Small intestine (tissue), 7 donors: Measurements from ENCODE around the gene FHIP1A. TPM values are rescaled to one million over a fixed set of nuclear protein-coding genes. Genes with fewer than 3 reads are reported as not detected.

ENCODE experiments used
- DNase-seq, 2 donors: peaks; one replicate each; pipeline versions ENCODE4 v3.0.0 to v3.0.0-alpha.2; 2013
- FAIRE-seq: peaks from 2 replicates; lab custom pipeline; 2012; peaks lifted over from hg19 to GRCh38; lab: Jason Lieb, UNC
- H3K27ac ChIP-seq, 3 donors: one replicate each; pipeline ENCODE4 v1.5.1; 2013; ENCODE audit warnings: low read length in 2 of 3, mild to moderate bottlenecking in 2 of 3, control low read depth in 1 of 3, inconsistent platforms in 1 of 3, low read depth in 1 of 3, moderate library complexity in 1 of 3
- H3K27me3 ChIP-seq, 3 donors: one replicate each; pipeline ENCODE4 v1.6.1; 2013; ENCODE audit warnings: low read length in 3 of 3, inconsistent platforms in 1 of 3; ENCODE audit not compliant: control insufficient read depth in 3 of 3, insufficient read depth in 3 of 3
- H3K36me3 ChIP-seq, 3 donors: one replicate each; pipeline ENCODE4 v1.6.1; 2013; ENCODE audit warnings: low read length in 3 of 3, inconsistent platforms in 1 of 3, low read depth in 1 of 3, mild to moderate bottlenecking in 1 of 3, moderate library complexity in 1 of 3; ENCODE audit not compliant: control insufficient read depth in 3 of 3, insufficient read depth in 2 of 3
- H3K4me1 ChIP-seq, 3 donors: one replicate each; pipeline ENCODE4 v1.6.1; 2013; ENCODE audit warnings: low read length in 2 of 3, inconsistent platforms in 1 of 3, low read depth in 1 of 3, mild to moderate bottlenecking in 1 of 3, moderate library complexity in 1 of 3; ENCODE audit not compliant: control insufficient read depth in 3 of 3, insufficient read depth in 2 of 3
- H3K4me3 ChIP-seq, 3 donors: one replicate each; pipeline ENCODE4 v1.5.1; 2013; ENCODE audit warnings: low read length in 3 of 3, control low read depth in 1 of 3, inconsistent platforms in 1 of 3, low read depth in 1 of 3, mild to moderate bottlenecking in 1 of 3, moderate library complexity in 1 of 3
- H3K9me3 ChIP-seq, 2 donors: one replicate each; pipeline ENCODE4 v1.6.1; 2013; ENCODE audit warnings: low read depth in 1 of 2, low read length in 1 of 2; ENCODE audit not compliant: control insufficient read depth in 2 of 2, insufficient read depth in 1 of 2
- WGBS, 3 donors: extraction: QIAGEN DNeasy Blood & Tissue Kit; methylation state at CpG; one replicate each; pipeline ENCODE4 v1.1.7; 2013; 5-methylcytosine and 5-hydroxymethylcytosine counted together
- polyA plus RNA-seq, 4 donors: library from polyadenylated mRNA; stranded (reverse) in 3 of 4; unstranded in 1 of 4; fragments of 200-250 nt in 3 of 4; fragments of 120-200 nt in 1 of 4; gene quantifications; one replicate each; pipeline versions ENCODE4 v1.2.1 to v1.2.3, GENCODE V29; 2013
- donor health status: healthy with polysubstance abuse.
- donor health status: control.
- donor health status: control.
- donor health status: Bipolar disorder and iron deficiency.
- donor health status: healthy.

The FHIP1A gene
- polyA plus RNA-seq, 4 donors = 0.67 to 5.4 (median 1.6) TPM

- H3K36me3 ChIP-seq = no peaks in the 10 kb centered on the region
- H3K27ac ChIP-seq = no peak overlapping the region
- FAIRE-seq (no peak), DNase-seq (no peak)
- H3K4me1 ChIP-seq = peaks cover 0 to 8% (median 6%) of the 10 kb centered on the region in 3 donors
- WGBS, 3 donors = 80 to 84% (median 84%) methylated on average over 3 of the region's 3 CpGs
- H3K4me3 ChIP-seq = no peak overlapping the region
- peaks cover 0 to under 1% of the 10 kb centered on the region in 2 donors for H3K9me3 ChIP-seq
- peaks cover 0 to 3% (median 0%) of the 10 kb centered on the region in 3 donors for H3K27me3 ChIP-seq
Observed at GRCh38 chr4:151422854-151423253, 13.9 kb downstream of the FHIP1A start.

- 12 to 49% (median 20%) methylated on average over 1 of the region's 1 CpG for WGBS, 3 donors
- Histone ChIP-seq H3K4me1 (peaks cover 0 to 4% (median 0%) of the 10 kb centered on the region in 3 donors), H3K4me3 (no peak overlapping the region), H3K36me3 (no peaks in the 10 kb centered on the region), H3K27me3 (peaks cover 0 to 3% (median 0%) of the 10 kb centered on the region in 3 donors), H3K27ac (no peak overlapping the region), H3K9me3 (no peaks in the 10 kb centered on the region)
- DNase-seq (peak in 1 of 2 donors; percentile 62), FAIRE-seq (no peak)
Observed at GRCh38 chr4:151426513-151426912, 17.5 kb downstream of the FHIP1A start.

GRCh38 chr4:151427266-151427665, 18.3 kb downstream of the FHIP1A start:
- FAIRE-seq = no peak
- Histone ChIP-seq H3K9me3 (no peaks in the 10 kb centered on the region), H3K36me3 (no peaks in the 10 kb centered on the region), H3K4me1 (peaks cover 0 to 4% (median 0%) of the 10 kb centered on the region in 3 donors), H3K27ac (no peak overlapping the region), H3K27me3 (peaks cover 0 to 3% (median 0%) of the 10 kb centered on the region in 3 donors), H3K4me3 (no peak overlapping the region)
- no peak for DNase-seq
- 97 to 100% (median 100%) methylated on average over 1 of the region's 1 CpG for WGBS, 3 donors

GRCh38 chr4:151428346-151428745, 19.4 kb downstream of the FHIP1A start:
- DNase-seq (no peak), FAIRE-seq (no peak)
- no peaks in the 10 kb centered on the region for H3K9me3 ChIP-seq
- no peak overlapping the region for H3K27ac ChIP-seq
- no peak overlapping the region for H3K4me3 ChIP-seq
- H3K4me1 ChIP-seq = peaks cover 0 to 5% (median 0%) of the 10 kb centered on the region in 3 donors
- H3K36me3 ChIP-seq = no peaks in the 10 kb centered on the region
- peaks cover 0 to 3% (median 0%) of the 10 kb centered on the region in 3 donors for H3K27me3 ChIP-seq
- 77 to 89% (median 81%) methylated on average over 3 of the region's 3 CpGs for WGBS, 3 donors

GRCh38 chr4:151429957-151430570, 21.1 kb downstream of the FHIP1A start:
- Histone ChIP-seq H3K36me3 (no peaks in the 10 kb centered on the region), H3K27ac (no peak overlapping the region), H3K4me1 (peaks cover 0 to 1% (median 0%) of the 10 kb centered on the region in 3 donors), H3K27me3 (no peaks in the 10 kb centered on the region), H3K9me3 (no peaks in the 10 kb centered on the region), H3K4me3 (no peak overlapping the region)
- 59 to 79% (median 62%) methylated on average over 1 of the region's 1 CpG for WGBS, 3 donors
- FAIRE-seq (no peak), DNase-seq (no peak)

GRCh38 chr4:151430740-151431457, 21.9 kb downstream of the FHIP1A start:
- no peaks in the 10 kb centered on the region for H3K27me3 ChIP-seq
- peaks cover 0 to 1% (median 0%) of the 10 kb centered on the region in 3 donors for H3K4me1 ChIP-seq
- no peaks in the 10 kb centered on the region for H3K9me3 ChIP-seq
- 74 to 77% (median 76%) methylated on average over 6 of the region's 6 CpGs for WGBS, 3 donors
- DNase-seq (no peak), FAIRE-seq (no peak)
- H3K27ac ChIP-seq = no peak overlapping the region
- no peak overlapping the region for H3K4me3 ChIP-seq
- H3K36me3 ChIP-seq = no peaks in the 10 kb centered on the region

GRCh38 chr4:151431728-151432127, 22.8 kb downstream of the FHIP1A start:
- H3K9me3 ChIP-seq = no peaks in the 10 kb centered on the region
- DNase-seq (no peak), FAIRE-seq (no peak)
- H3K27me3 ChIP-seq = no peaks in the 10 kb centered on the region
- no peaks in the 10 kb centered on the region for H3K36me3 ChIP-seq
- H3K27ac ChIP-seq = no peak overlapping the region
- no peak overlapping the region for H3K4me3 ChIP-seq
- H3K4me1 ChIP-seq = peaks cover 0 to 1% (median 0%) of the 10 kb centered on the region in 3 donors

GRCh38 chr4:151432654-151433053, 23.7 kb downstream of the FHIP1A start:
- peak in 1 of 2 donors; percentile 16 for DNase-seq
- H3K4me3 ChIP-seq = no peak overlapping the region
- H3K9me3 ChIP-seq = no peaks in the 10 kb centered on the region
- H3K36me3 ChIP-seq = no peaks in the 10 kb centered on the region
- H3K27me3 ChIP-seq = no peaks in the 10 kb centered on the region
- no peak overlapping the region for H3K27ac ChIP-seq
- FAIRE-seq = no peak
- peaks cover 0 to 1% (median 0%) of the 10 kb centered on the region in 3 donors for H3K4me1 ChIP-seq
